Ovary (tissue), 9 donors: ENCODE results near the gene PCSK2. TPM values are rescaled to one million over a fixed set of nuclear protein-coding genes. Genes with fewer than 3 reads are reported as not detected.

ENCODE experiments used
- DNase-seq, 5 donors: peaks; one replicate each; pipeline ENCODE4 v3.0.0-alpha.2; 2019 to 2020
- H3K27ac ChIP-seq, 2 donors: fragments of 200-600 bp; one replicate each; pipeline versions ENCODE4 v1.5.1 to v1.8.0; 2019 to 2022
- H3K27me3 ChIP-seq: fragments of 200-600 bp; one replicate; pipeline ENCODE4 v1.8.0; 2022
- H3K36me3 ChIP-seq: fragments of 200-600 bp; sonication (generic); one replicate; pipeline ENCODE4 v1.5.1; 2019
- H3K4me1 ChIP-seq: one replicate; pipeline ENCODE4 v1.8.1; 2013; ENCODE audit warnings: mild to moderate bottlenecking, moderate library complexity; ENCODE audit not compliant: insufficient read depth
- H3K4me3 ChIP-seq: fragments of 200-600 bp; sonication (generic); one replicate; pipeline ENCODE4 v1.5.1; 2017
- H3K9me3 ChIP-seq, 2 donors: fragments of 200-600 bp in 1 of 2; sonication (generic) in 1 of 2; one replicate each; pipeline versions ENCODE4 v1.5.1 to v1.8.1; 2013 to 2019; ENCODE audit warnings: mild to moderate bottlenecking in 1 of 2, moderate library complexity in 1 of 2
- CTCF ChIP-seq, 3 donors: fragments of 450-650 bp in 2 of 3; fragments of 200-600 bp in 1 of 3; IDR thresholded peaks; one replicate each; pipeline versions ENCODE4 v1.5.1 to v1.8.0; 2016 to 2022; ENCODE audit warnings: antibody characterized with exemption in 3 of 3, mild to moderate bottlenecking in 1 of 3
- EP300 ChIP-seq: sonication (generic); formaldehyde crosslinking; IDR thresholded peaks from one replicate; pipeline ENCODE4 v1.6.1; 2017; ENCODE audit warnings: antibody characterized with exemption
- POLR2A ChIP-seq: fragments of 450-650 bp; IDR thresholded peaks from one replicate; pipeline ENCODE4 v1.6.1; 2017; ENCODE audit warnings: antibody characterized with exemption, mild to moderate bottlenecking, moderate library complexity
- WGBS, 3 donors: extraction: QIAGEN DNeasy Blood & Tissue Kit in 1 of 3; methylation state at CpG; one replicate each; pipeline versions ENCODE4 v1.1.5 to v1.1.7; 2013 to 2017; 5-methylcytosine and 5-hydroxymethylcytosine counted together
- intact Hi-C, 4 donors: fragments of 100-400 bp; cut with DNase I; formaldehyde crosslinking; loops; one replicate each; pipeline versions ENCODE4 v1.11.0 to v1.15.1; 2022 to 2023
- polyA plus RNA-seq, 2 donors: library from polyadenylated mRNA; stranded (reverse); fragments of 200-250 nt in 1 of 2; fragments of 350-450 nt in 1 of 2; fragmentation: Illumina TruSeq in 1 of 2; extraction: RNeasy Lipid Tissue Mini Kit (QIAGEN cat#74804) in 1 of 2; gene quantifications; one replicate each; pipeline ENCODE4 v1.2.3, GENCODE V29; 2013 to 2014
- total RNA-seq, 7 donors: library from RNA; depleted of rRNA in 2 of 7; stranded (reverse); fragments of >200 nt in 2 of 7; fragmentation: NEBNext Ultra II Directional in 3 of 7; extraction: Animal tissue kit (Norgen Biotek cat#: 25700) in 3 of 7; gene quantifications; one replicate each; pipeline versions ENCODE4 v1.1.0 to v1.2.4, GENCODE V29; 2016 to 2023
- donor health status: DM: no; HTN: no; CAD: no; lungs with moderate emphysema.
- donor health status: DM: no; HTN: no; CAD: no.
- donor health status: Bipolar disorder and iron deficiency.
- donor health status: DM: yes; HTN: yes; CAD: no.
- donor health status: DM: no; HTN: no; CAD: no.
- donor health status: DM: yes; HTN: yes; CAD: no.

The PCSK2 gene
- total and polyA plus RNA-seq, 9 donors, result 3.0 to 27.8 (median 6.7) TPM

GRCh38 chr20:17225851-17226409 is 910 bp upstream of the PCSK2 start:
- Histone ChIP-seq H3K27ac (no peak overlapping the region), H3K9me3 (no peaks in the 10 kb centered on the region), H3K4me3 (peak overlapping the region; percentile 36), H3K27me3 (no peaks in the 10 kb centered on the region), H3K36me3 (no peaks in the 10 kb centered on the region), H3K4me1 (peaks cover 7% of the 10 kb centered on the region)
- TF ChIP-seq POLR2A, result no peak
- TF ChIP-seq EP300, result no peak
- TF ChIP-seq CTCF (IDR thresholded peaks at IDR 0.05), result no peak
- WGBS, 3 donors, result 0 to 1% (median 1%) methylated on average over 36 to 38 of the region's 38 CpGs
- intact Hi-C loops, result no loop called here
- DNase-seq, result peak; percentile 24 to 59 (median 46)

GRCh38 chr20:17227219-17227575 is 357 bp downstream of the PCSK2 start:
- Histone ChIP-seq H3K4me1 (peaks cover 7% of the 10 kb centered on the region), H3K27ac (no peak overlapping the region), H3K4me3 (peak overlapping the region; percentile 22), H3K27me3 (no peaks in the 10 kb centered on the region), H3K36me3 (no peaks in the 10 kb centered on the region), H3K9me3 (no peaks in the 10 kb centered on the region)
- intact Hi-C loops, result no loop called here
- TF ChIP-seq CTCF (IDR thresholded peaks at IDR 0.05) (no peak), POLR2A (no peak), EP300 (no peak)
- peak in 1 of 5 donors; percentile 20 for DNase-seq
- 1 to 2% (median 2%) methylated on average over 17 of the region's 17 CpGs for WGBS, 3 donors

GRCh38 chr20:17227669-17228623 is 1.1 kb downstream of the PCSK2 start:
- Histone ChIP-seq H3K27me3 (no peaks in the 10 kb centered on the region), H3K9me3 (no peaks in the 10 kb centered on the region), H3K36me3 (no peaks in the 10 kb centered on the region), H3K4me1 (peaks cover 7% of the 10 kb centered on the region), H3K27ac (no peak overlapping the region), H3K4me3 (peak overlapping the region; percentile 22)
- intact Hi-C loops, result no loop called here
- WGBS, 3 donors, result 2 to 3% (median 2%) methylated on average over 35 of the region's 35 CpGs
- DNase-seq, result peak; percentile 28 to 51 (median 40)
- no peak for TF ChIP-seq EP300
- no peak for TF ChIP-seq CTCF (IDR thresholded peaks at IDR 0.05)
- TF ChIP-seq POLR2A, result no peak

GRCh38 chr20:17228624-17229061 is 1.8 kb downstream of the PCSK2 start:
- 1 to 4% (median 2%) methylated on average over 25 of the region's 25 CpGs for WGBS, 3 donors
- Histone ChIP-seq H3K27ac (no peak overlapping the region), H3K4me1 (peaks cover 7% of the 10 kb centered on the region), H3K9me3 (no peaks in the 10 kb centered on the region), H3K27me3 (no peaks in the 10 kb centered on the region), H3K36me3 (no peaks in the 10 kb centered on the region), H3K4me3 (peak overlapping the region; percentile 16)
- peak; percentile 21 to 59 (median 35) for DNase-seq
- TF ChIP-seq CTCF (IDR thresholded peaks at IDR 0.05) (no peak), POLR2A (no peak), EP300 (no peak)
- intact Hi-C loops, result no loop called here
